Liver (tissue), 9 donors: ENCODE measurements around the gene HOXA5. TPM values are rescaled to one million over a fixed set of nuclear protein-coding genes. Genes with fewer than 3 reads are reported as not detected.

Experiments
- DNase-seq: peaks from one replicate; pipeline ENCODE4 v3.0.0-alpha.2; 2017; ENCODE audit warnings: low spot score
- H3K27ac ChIP-seq, 2 donors: one replicate each; pipeline ENCODE4 v1.7.0; 2013; ENCODE audit warnings: inconsistent platforms in 2 of 2, low read length in 2 of 2, control low read depth in 1 of 2, low read depth in 1 of 2, mild to moderate bottlenecking in 1 of 2
- H3K27me3 ChIP-seq, 4 donors: one replicate each; pipeline versions ENCODE4 v1.6.1 to v1.7.0; 2013; ENCODE audit warnings: low read length in 3 of 4, inconsistent platforms in 1 of 4, mild to moderate bottlenecking in 1 of 4, moderate library complexity in 1 of 4; ENCODE audit not compliant: control insufficient read depth in 4 of 4, insufficient read depth in 4 of 4
- H3K36me3 ChIP-seq, 4 donors: one replicate each; pipeline versions ENCODE4 v1.6.1 to v1.7.0; 2013; ENCODE audit warnings: low read length in 3 of 4, mild to moderate bottlenecking in 3 of 4, low read depth in 1 of 4, moderate library complexity in 1 of 4; ENCODE audit not compliant: control insufficient read depth in 4 of 4, insufficient read depth in 3 of 4
- H3K4me1 ChIP-seq, 4 donors: one replicate each; pipeline versions ENCODE4 v1.6.1 to v1.7.0; 2013; ENCODE audit warnings: low read length in 3 of 4, mild to moderate bottlenecking in 3 of 4, moderate library complexity in 1 of 4; ENCODE audit not compliant: control insufficient read depth in 4 of 4, insufficient read depth in 4 of 4
- H3K4me3 ChIP-seq, 3 donors: one replicate each; pipeline versions ENCODE4 v1.6.1 to v1.7.0; 2013; ENCODE audit warnings: low read length in 3 of 3, control low read depth in 1 of 3, low read depth in 1 of 3, mild to moderate bottlenecking in 1 of 3
- H3K9ac ChIP-seq, 2 donors: one replicate each; pipeline ENCODE4 v1.7.0; 2013; ENCODE audit warnings: low read length in 2 of 2, mild to moderate bottlenecking in 2 of 2, moderate library complexity in 2 of 2, control low read depth in 1 of 2, low read depth in 1 of 2
- H3K9me3 ChIP-seq, 4 donors: one replicate each; pipeline versions ENCODE4 v1.6.1 to v1.7.0; 2013; ENCODE audit warnings: low read length in 3 of 4; ENCODE audit not compliant: control insufficient read depth in 4 of 4
- CTCF ChIP-seq: fragments of 150-350 bp; IDR thresholded peaks from 2 replicates; pipeline ENCODE4 v1.5.1; 2017; ENCODE audit warnings: improper control_type of control experiment, low read depth, low read length; ENCODE audit not compliant: missing input control
- EGR1 ChIP-seq, 2 donors: IDR thresholded peaks; 2 replicates each; pipeline ENCODE4 v1.6.1; 2016 to 2018; ENCODE audit warnings: antibody characterized with exemption in 2 of 2, low read depth in 2 of 2
- FOXA1 ChIP-seq: IDR thresholded peaks from 2 replicates; pipeline ENCODE4 v1.6.1; 2016; ENCODE audit warnings: antibody characterized with exemption
- FOXA2 ChIP-seq: IDR thresholded peaks from 2 replicates; pipeline ENCODE4 v1.6.1; 2016; ENCODE audit warnings: antibody characterized with exemption
- GABPA ChIP-seq, 2 donors: IDR thresholded peaks in 1 of 2; conservative IDR thresholded peaks in 1 of 2; 2 replicates each; pipeline ENCODE4 v1.6.1; 2016; ENCODE audit warnings: antibody characterized with exemption in 2 of 2, mild to moderate bottlenecking in 1 of 2, moderate library complexity in 1 of 2
- HNF4A ChIP-seq, 2 donors: conservative IDR thresholded peaks; 2 replicates each; pipeline ENCODE4 v1.6.1; 2016; ENCODE audit warnings: antibody characterized with exemption in 2 of 2, mild to moderate bottlenecking in 2 of 2
- JUND ChIP-seq, 2 donors: IDR thresholded peaks; 2 replicates each; pipeline ENCODE4 v1.6.1; 2016; ENCODE audit warnings: antibody characterized with exemption in 2 of 2
- NR2F2 ChIP-seq: IDR thresholded peaks from 2 replicates; pipeline ENCODE4 v1.6.1; 2016; ENCODE audit warnings: antibody characterized with exemption
- RAD21 ChIP-seq, 2 donors: IDR thresholded peaks; 2 replicates each; pipeline ENCODE4 v1.6.1; 2016; ENCODE audit warnings: antibody characterized with exemption in 2 of 2, mild to moderate bottlenecking in 2 of 2
- REST ChIP-seq: IDR thresholded peaks from 2 replicates; pipeline ENCODE4 v1.6.1; 2016; ENCODE audit warnings: antibody characterized with exemption, mild to moderate bottlenecking
- RXRA ChIP-seq, 2 donors: IDR thresholded peaks; 2 replicates each; pipeline ENCODE4 v1.6.1; 2017 to 2018; ENCODE audit warnings: antibody characterized with exemption in 2 of 2, mild to moderate bottlenecking in 1 of 2
- SP1 ChIP-seq: IDR thresholded peaks from 2 replicates; pipeline ENCODE4 v1.6.1; 2018; ENCODE audit warnings: antibody characterized with exemption, mild to moderate bottlenecking
- TAF1 ChIP-seq: conservative IDR thresholded peaks from 2 replicates; pipeline ENCODE4 v1.6.1; 2016; ENCODE audit warnings: antibody characterized with exemption, mild to moderate bottlenecking
- WGBS: extraction: QIAGEN DNeasy Blood & Tissue Kit; methylation state at CpG from one replicate; pipeline ENCODE4 v1.1.7; 2013; 5-methylcytosine and 5-hydroxymethylcytosine counted together
- polyA plus RNA-seq, 2 donors: library from polyadenylated mRNA; stranded (reverse) in 1 of 2; unstranded in 1 of 2; fragments of 200-250 nt in 1 of 2; fragments of >200 nt in 1 of 2; fragmentation: Nextera tagmentation in 1 of 2; extraction: Ambion mirVana in 1 of 2; gene quantifications; one replicate each; pipeline versions ENCODE4 v1.2.1 to v1.2.3, GENCODE V29; 2013 to 2015
- total RNA-seq, 2 donors: library from RNA; depleted of rRNA; stranded (reverse); fragments of >200 nt; gene quantifications; one replicate each; pipeline ENCODE4 v1.2.3, GENCODE V29; 2014
- TF ChIP-seq, protein P1 (sequence below): IDR thresholded peaks from 2 replicates; pipeline ENCODE4 v1.6.1; 2016; ENCODE audit warnings: antibody characterized with exemption
- TF ChIP-seq, protein P2 (sequence below): IDR thresholded peaks from 2 replicates; pipeline ENCODE4 v1.6.1; 2016; ENCODE audit warnings: antibody characterized with exemption
- donor health status: healthy.
- donor health status: healthy.
- donor health status: healthy.
- donor health status: healthy.
- donor health status: healthy.

HOXA5 gene
- total and polyA plus RNA-seq, 4 donors = 0.40 to 2.1 (median 0.66) TPM

- TF ChIP-seq EGR1 (IDR thresholded peaks at IDR 0.05; ENCODE audit: low read depth in 2 of 2) (no peak), SP1 (no peak), JUND (IDR thresholded peaks at IDR 0.05) (no peak), FOXA1 (no peak), GABPA (IDR thresholded peaks at IDR 0.05 in 1 of 2, conservative IDR thresholded peaks at IDR 0.05 in 1 of 2) (no peak), CTCF (no peak), TAF1 (no peak)
- TF ChIP-seq, protein P1, sequence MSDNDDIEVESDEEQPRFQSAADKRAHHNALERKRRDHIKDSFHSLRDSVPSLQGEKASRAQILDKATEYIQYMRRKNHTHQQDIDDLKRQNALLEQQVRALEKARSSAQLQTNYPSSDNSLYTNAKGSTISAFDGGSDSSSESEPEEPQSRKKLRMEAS = no peak
- Histone ChIP-seq H3K27ac (no peak overlapping the region), H3K9ac (no peak overlapping the region), H3K4me3 (no peak overlapping the region), H3K27me3 (peaks cover 13 to 57% (median 27%) of the 10 kb centered on the region in 4 donors), H3K4me1 (peaks cover 2 to 29% (median 15%) of the 10 kb centered on the region in 4 donors), H3K9me3 (peaks cover 0 to 4% (median 0%) of the 10 kb centered on the region in 4 donors), H3K36me3 (no peaks in the 10 kb centered on the region)
- WGBS = 11% methylated on average over 39 of the region's 39 CpGs
- DNase-seq = no peak
Observed at GRCh38 chr7:27182861-27183681, 39.6 kb upstream of the HOXA5 start.

DNA sequence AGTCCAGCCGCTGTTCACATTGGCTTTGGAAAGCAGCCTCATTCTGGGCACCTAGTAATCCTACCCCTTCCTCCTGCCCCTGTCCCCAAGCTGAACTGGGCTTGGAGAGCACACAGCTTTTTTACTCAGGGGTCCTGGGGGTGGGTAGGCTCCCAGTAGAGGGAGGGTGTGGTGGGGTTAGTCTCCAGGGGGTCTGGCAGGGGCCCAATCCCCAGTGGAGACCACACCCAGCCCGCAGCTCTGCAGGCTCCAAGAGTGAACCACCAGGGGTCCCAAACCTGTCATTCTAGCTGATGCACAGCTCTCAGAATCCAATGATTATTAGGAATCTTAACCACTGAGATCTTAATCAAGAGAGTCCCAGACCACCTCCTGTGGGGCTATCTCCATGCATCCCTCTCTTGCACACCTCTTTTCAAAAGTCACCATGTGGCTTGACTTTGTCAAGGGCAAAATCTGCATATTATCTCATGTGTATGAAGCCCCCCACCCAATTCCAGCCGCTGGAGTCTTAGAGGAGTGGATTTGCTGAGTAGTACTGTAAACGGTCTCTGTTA, 38.9 kb upstream of the HOXA5 start:
- peaks cover 0 to 4% (median 0%) of the 10 kb centered on the region in 4 donors for H3K9me3 ChIP-seq
- WGBS = 20% methylated on average over 4 of the region's 4 CpGs
- no peak overlapping the region for H3K9ac ChIP-seq
- no peak overlapping the region for H3K27ac ChIP-seq
- peaks cover 17 to 56% (median 26%) of the 10 kb centered on the region in 4 donors for H3K27me3 ChIP-seq
- H3K4me1 ChIP-seq = peaks cover 2 to 24% (median 14%) of the 10 kb centered on the region in 4 donors
- TF ChIP-seq NR2F2 (no peak), CTCF (no peak), FOXA1 (no peak), FOXA2 (no peak)
- H3K36me3 ChIP-seq = no peaks in the 10 kb centered on the region
- no peak for DNase-seq
- no peak overlapping the region for H3K4me3 ChIP-seq

GRCh38 chr7:27181795-27182275, 38.4 kb upstream of the HOXA5 start:
- H3K27ac ChIP-seq = no peak overlapping the region
- no peak overlapping the region for H3K9ac ChIP-seq
- H3K4me1 ChIP-seq = peaks cover 2 to 24% (median 14%) of the 10 kb centered on the region in 4 donors
- no peak for DNase-seq
- H3K27me3 ChIP-seq = peaks cover 17 to 61% (median 25%) of the 10 kb centered on the region in 4 donors
- peaks cover 0 to 4% (median 0%) of the 10 kb centered on the region in 4 donors for H3K9me3 ChIP-seq
- H3K4me3 ChIP-seq = no peak overlapping the region
- H3K36me3 ChIP-seq = no peaks in the 10 kb centered on the region
- WGBS = 40% methylated on average over 4 of the region's 4 CpGs
- TF ChIP-seq, protein P2, sequence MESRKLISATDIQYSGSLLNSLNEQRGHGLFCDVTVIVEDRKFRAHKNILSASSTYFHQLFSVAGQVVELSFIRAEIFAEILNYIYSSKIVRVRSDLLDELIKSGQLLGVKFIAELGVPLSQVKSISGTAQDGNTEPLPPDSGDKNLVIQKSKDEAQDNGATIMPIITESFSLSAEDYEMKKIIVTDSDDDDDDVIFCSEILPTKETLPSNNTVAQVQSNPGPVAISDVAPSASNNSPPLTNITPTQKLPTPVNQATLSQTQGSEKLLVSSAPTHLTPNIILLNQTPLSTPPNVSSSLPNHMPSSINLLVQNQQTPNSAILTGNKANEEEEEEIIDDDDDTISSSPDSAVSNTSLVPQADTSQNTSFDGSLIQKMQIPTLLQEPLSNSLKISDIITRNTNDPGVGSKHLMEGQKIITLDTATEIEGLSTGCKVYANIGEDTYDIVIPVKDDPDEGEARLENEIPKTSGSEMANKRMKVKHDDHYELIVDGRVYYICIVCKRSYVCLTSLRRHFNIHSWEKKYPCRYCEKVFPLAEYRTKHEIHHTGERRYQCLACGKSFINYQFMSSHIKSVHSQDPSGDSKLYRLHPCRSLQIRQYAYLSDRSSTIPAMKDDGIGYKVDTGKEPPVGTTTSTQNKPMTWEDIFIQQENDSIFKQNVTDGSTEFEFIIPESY = no peak
- TF ChIP-seq TAF1 (no peak), RAD21 (IDR thresholded peaks at IDR 0.05) (no peak), NR2F2 (no peak), JUND (IDR thresholded peaks at IDR 0.05) (no peak), RXRA (IDR thresholded peaks at IDR 0.05) (no peak), FOXA1 (no peak), GABPA (IDR thresholded peaks at IDR 0.05 in 1 of 2, conservative IDR thresholded peaks at IDR 0.05 in 1 of 2) (no peak), REST (no peak), HNF4A (conservative IDR thresholded peaks at IDR 0.05) (no peak)
